Cerebellar nuclear complex (tissue), 1 donor: ENCODE data around the gene KCNH4.

ENCODE experiments used
- DNase-seq, 2 experiments: peaks; one replicate each; lab custom pipeline; 2025; lab: John Stamatoyannopoulos, UW

KCNH4 gene

GRCh38 chr17:42117397-42118125 lies 63.4 kb downstream of the KCNH4 start:
- DNase-seq = no peak

GRCh38 chr17:42116705-42117396 lies 64.1 kb downstream of the KCNH4 start:
- peak in 1 of 2 experiments; percentile 40 for DNase-seq

- no peak for DNase-seq
Observed at GRCh38 chr17:42114118-42114517, 66.8 kb downstream of the KCNH4 start.

- no peak for DNase-seq
Observed at GRCh38 chr17:42113293-42114069, 67.5 kb downstream of the KCNH4 start.

- no peak for DNase-seq
Observed at GRCh38 chr17:42112552-42113176, 68.3 kb downstream of the KCNH4 start, which contains the start of gene DHX58. DHX58 (minus strand) TSS chr17:42112714; CDS start chr17:42111892, 822 bp downstream.

- no peak for DNase-seq
Observed at GRCh38 chr17:42111871-42112551, 68.9 kb downstream of the KCNH4 start.

GRCh38 chr17:42111265-42111636 lies 69.7 kb downstream of the KCNH4 start:
- DNase-seq = no peak

GRCh38 chr17:42110301-42111264 lies 70.4 kb downstream of the KCNH4 start:
- no peak for DNase-seq

GRCh38 chr17:42109086-42109485 lies 71.9 kb downstream of the KCNH4 start:
- DNase-seq = no peak

- peak; percentile 26 to 70 for DNase-seq
Observed at GRCh38 chr17:42107597-42108576, 73.1 kb downstream of the KCNH4 start.

- no peak for DNase-seq
Observed at GRCh38 chr17:42107124-42107523, 73.8 kb downstream of the KCNH4 start.
